ENCODE results near the gene SAMHD1.

SAMHD1 gene

GRCh38 chr20:36920334-36920730 is 31.2 kb downstream of the SAMHD1 start:
- H3K4me3 ChIP-seq (ENCODE audit: low read depth, low read length) = no peak overlapping the region
- DNase-seq (ENCODE audit: low read depth) = no peak
- TF ChIP-seq MYC (IDR thresholded peaks at IDR 0.05; ENCODE audit: low read depth, low read length) (no peak), MAX (IDR thresholded peaks at IDR 0.05; ENCODE audit: low read depth, low read length) (no peak), POLR2A (IDR thresholded peaks at IDR 0.05; ENCODE audit: extremely low read depth, insufficient read length) (no peak)
- TF ChIP-seq, protein P1, sequence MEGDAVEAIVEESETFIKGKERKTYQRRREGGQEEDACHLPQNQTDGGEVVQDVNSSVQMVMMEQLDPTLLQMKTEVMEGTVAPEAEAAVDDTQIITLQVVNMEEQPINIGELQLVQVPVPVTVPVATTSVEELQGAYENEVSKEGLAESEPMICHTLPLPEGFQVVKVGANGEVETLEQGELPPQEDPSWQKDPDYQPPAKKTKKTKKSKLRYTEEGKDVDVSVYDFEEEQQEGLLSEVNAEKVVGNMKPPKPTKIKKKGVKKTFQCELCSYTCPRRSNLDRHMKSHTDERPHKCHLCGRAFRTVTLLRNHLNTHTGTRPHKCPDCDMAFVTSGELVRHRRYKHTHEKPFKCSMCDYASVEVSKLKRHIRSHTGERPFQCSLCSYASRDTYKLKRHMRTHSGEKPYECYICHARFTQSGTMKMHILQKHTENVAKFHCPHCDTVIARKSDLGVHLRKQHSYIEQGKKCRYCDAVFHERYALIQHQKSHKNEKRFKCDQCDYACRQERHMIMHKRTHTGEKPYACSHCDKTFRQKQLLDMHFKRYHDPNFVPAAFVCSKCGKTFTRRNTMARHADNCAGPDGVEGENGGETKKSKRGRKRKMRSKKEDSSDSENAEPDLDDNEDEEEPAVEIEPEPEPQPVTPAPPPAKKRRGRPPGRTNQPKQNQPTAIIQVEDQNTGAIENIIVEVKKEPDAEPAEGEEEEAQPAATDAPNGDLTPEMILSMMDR (IDR thresholded peaks at IDR 0.05; ENCODE audit: low read depth, low read length) = no peak

DNA sequence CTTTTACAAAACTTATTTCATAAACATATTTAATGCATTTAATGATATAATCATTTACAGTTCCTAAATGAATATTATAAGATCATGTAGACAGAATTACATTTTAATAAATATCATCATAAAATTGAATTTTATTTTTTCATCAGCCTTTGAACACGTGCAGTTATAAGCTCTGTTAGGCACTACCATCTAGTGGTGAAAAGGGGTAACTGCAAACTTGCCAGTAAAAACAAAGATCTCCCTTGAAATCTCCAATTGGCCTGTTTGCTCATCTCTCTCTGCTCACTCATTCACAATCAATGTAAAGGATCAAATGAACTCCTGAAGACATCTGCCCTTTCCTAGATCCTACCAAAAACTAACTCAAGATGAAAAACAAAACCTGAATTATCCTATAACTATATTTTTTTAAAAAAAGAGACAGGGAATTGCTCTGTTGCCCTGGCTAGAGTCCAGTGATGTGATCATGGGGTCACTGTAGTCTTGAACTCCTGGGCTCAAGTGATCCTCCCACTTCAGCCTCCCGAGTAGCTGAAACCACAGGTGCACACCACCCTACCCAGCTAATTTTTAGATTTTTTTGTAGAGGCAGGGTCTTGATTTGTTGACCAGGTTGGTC is 31.7 kb downstream of the SAMHD1 start:
- DNase-seq (ENCODE audit: low read depth) = peak; percentile 69
- TF ChIP-seq MYC (IDR thresholded peaks at IDR 0.05; ENCODE audit: low read depth, low read length) = peak; percentile 85
- TF ChIP-seq, protein P1 (IDR thresholded peaks at IDR 0.05; ENCODE audit: low read depth, low read length) = peak; percentile 97
- no peak for TF ChIP-seq POLR2A (IDR thresholded peaks at IDR 0.05; ENCODE audit: extremely low read depth, insufficient read length)
- peak; percentile 83 for TF ChIP-seq MAX (IDR thresholded peaks at IDR 0.05; ENCODE audit: low read depth, low read length)
- H3K4me3 ChIP-seq (ENCODE audit: low read depth, low read length) = no peak overlapping the region

- no peak overlapping the region for H3K4me3 ChIP-seq (ENCODE audit: low read depth, low read length)
- DNase-seq (ENCODE audit: low read depth) = no peak
- no peak for TF ChIP-seq MAX (IDR thresholded peaks at IDR 0.05; ENCODE audit: low read depth, low read length)
- TF ChIP-seq, protein P1 (IDR thresholded peaks at IDR 0.05; ENCODE audit: low read depth, low read length) = no peak
- no peak for TF ChIP-seq MYC (IDR thresholded peaks at IDR 0.05; ENCODE audit: low read depth, low read length)
Observed at GRCh38 chr20:36917943-36918342, 33.6 kb downstream of the SAMHD1 start.

DNA sequence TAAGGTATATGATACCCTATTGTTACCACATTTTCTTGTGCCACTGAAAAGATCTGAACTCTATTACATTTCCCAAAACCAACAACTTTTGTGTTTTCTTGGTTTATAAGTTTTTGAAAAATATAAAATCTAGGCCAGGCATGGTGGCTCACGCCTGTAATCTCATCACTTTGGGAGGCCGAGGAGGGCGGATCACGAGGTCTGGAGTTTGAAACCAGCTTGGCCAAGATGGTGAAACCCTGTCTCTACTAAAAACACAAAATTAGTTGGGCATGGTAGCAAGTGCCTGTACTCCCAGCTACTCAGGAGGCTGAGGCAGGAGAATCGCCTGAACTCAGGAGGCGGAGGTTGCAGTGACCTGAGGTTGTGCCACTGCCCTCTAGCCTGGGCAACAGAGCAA is 34.3 kb downstream of the SAMHD1 start:
- DNase-seq (ENCODE audit: low read depth) = no peak
- no peak overlapping the region for H3K4me3 ChIP-seq (ENCODE audit: low read depth, low read length)
- TF ChIP-seq MYC (IDR thresholded peaks at IDR 0.05; ENCODE audit: low read depth, low read length) = no peak
- TF ChIP-seq MAX (IDR thresholded peaks at IDR 0.05; ENCODE audit: low read depth, low read length) = no peak
- TF ChIP-seq POLR2A (IDR thresholded peaks at IDR 0.05; ENCODE audit: extremely low read depth, insufficient read length) = no peak
- TF ChIP-seq, protein P1 (IDR thresholded peaks at IDR 0.05; ENCODE audit: low read depth, low read length) = no peak

GRCh38 chr20:36916199-36916598 is 35.3 kb downstream of the SAMHD1 start:
- DNase-seq (ENCODE audit: low read depth) = no peak
- no peak for TF ChIP-seq MYC (IDR thresholded peaks at IDR 0.05; ENCODE audit: low read depth, low read length)
- TF ChIP-seq POLR2A (IDR thresholded peaks at IDR 0.05; ENCODE audit: extremely low read depth, insufficient read length) = no peak
- TF ChIP-seq, protein P1 (IDR thresholded peaks at IDR 0.05; ENCODE audit: low read depth, low read length) = no peak
- TF ChIP-seq MAX (IDR thresholded peaks at IDR 0.05; ENCODE audit: low read depth, low read length) = no peak

More at GRCh38 chr20:36916199-36916598, 35.3 kb downstream of the SAMHD1 start:
- no peak overlapping the region for H3K4me3 ChIP-seq (ENCODE audit: low read depth, low read length)

Measured in NB4 (cell line).